Umbilical cord (tissue), 2 donors: Measurements from ENCODE around the gene DNAJB8. TPM values are rescaled to one million over a fixed set of nuclear protein-coding genes. Genes with fewer than 3 reads are reported as not detected.

Experiments
- DNase-seq: peaks from one replicate; pipeline ENCODE4 v3.0.0-alpha.2; 2015; ENCODE audit warnings: low spot score
- total RNA-seq: library from RNA; depleted of rRNA; stranded (reverse); fragments of >200 nt; gene quantifications from one replicate; pipeline ENCODE4 v1.2.3, GENCODE V29; 2014; ENCODE audit warnings: low replicate concordance; ENCODE audit not compliant: insufficient read depth

DNAJB8 gene
- total RNA-seq, 1 donor from 2014 or later, result 0.48 TPM

DNA sequence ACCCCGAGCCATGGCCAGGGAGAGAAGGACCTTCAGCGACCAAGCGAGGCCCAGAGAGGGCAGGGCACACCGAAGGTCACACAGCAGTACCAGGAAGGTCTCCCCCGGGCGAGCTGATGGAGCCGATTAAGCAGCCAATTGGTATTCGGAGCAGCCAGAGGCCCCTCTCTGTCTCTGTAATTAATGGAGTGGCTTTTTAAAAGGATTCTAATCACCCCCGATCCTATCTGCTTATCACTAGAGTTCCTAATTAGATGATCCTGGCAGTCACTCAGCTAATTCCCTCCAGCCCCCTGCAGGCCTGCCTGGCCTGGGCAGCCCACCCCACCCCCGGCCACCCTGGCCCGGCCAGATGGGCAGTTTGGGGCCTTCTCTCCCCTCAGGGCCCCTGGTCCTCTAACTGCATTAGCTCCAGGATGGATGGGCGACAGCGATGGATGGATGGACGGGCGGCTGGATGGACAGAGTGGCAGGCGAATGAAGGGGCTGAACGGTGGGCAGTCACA lies 1.6 kb upstream of the DNAJB8 start:
- DNase-seq, result no peak

DNA sequence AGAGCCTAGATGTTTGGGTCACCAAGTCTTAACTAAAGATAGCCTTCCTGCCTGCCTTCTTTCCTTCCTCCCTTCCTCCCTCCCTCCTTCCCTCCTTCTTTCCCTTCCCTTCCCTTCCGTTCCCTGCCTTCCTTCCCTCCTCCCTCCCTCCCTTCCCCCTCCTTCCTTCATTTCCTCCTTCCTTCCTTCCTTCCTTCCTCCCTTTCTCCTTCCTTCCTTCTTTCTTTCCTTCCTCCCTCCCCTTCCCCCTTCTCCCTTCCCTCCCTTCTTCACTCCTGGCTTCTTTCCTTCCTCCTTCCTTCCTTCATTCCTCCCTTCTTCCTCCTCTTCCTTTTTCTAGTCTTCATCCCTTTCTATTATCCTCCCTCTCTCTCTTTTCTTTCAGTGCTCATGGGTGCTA lies 2.0 kb downstream of the DNAJB8 start:
- no peak for DNase-seq

DNA sequence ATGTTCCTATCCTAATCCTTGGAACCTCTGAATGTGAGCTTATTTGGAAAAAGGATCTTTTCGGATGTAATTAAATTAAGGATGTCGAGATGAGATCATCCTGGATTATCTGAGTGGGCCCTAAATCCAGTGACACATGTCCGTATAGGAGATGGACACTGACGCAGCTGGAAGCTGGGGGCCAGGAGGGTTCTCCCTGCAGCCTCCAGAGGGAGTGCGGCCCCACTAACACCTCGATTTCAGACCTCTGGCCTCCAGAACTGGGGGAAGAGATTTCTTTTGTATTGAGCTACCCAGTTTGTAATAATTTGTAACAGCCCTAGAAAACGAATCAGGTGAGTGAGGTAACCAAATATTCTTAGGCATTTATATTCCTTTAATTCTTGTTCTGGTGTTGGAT lies 2.5 kb downstream of the DNAJB8 start:
- DNase-seq, result no peak

DNA sequence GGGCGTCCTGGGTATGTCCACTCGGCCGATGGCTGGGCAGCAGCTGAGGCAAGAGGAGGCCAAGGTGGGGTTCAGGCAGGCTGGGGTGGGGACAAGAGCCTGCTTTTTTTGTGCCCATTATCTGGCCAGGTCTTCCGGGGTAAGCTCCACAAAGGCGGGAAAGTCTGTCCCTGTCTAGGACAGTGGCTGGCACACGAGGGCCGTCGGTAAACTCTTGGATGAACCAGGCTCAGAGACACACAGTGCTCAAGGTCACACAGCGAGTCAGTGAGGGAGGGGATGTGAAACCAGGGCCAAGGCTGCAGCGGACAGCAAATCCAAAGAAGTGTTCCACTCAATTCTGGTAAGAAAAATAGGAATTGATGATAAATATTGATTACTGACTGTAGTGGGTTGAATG lies 2.9 kb downstream of the DNAJB8 start:
- no peak for DNase-seq

DNA sequence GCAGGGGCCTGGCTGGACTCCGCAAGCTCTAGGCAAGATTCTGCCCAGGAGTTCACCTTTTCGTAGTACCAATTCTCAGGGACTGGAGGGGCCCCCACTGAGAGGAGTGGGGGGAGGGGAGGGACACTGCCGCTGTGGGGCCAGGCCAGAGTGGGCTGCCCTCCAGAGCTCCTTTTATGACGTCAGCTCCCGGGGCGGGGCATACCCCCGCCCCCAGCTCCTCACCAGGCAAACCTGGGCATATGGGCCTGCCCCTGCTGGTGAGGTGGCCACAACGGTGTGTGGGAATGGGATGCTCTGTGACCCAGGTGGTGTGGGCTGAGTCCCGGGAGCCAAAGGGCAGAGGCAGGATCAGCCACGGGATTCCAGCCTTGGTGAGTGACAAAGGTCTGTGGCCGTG lies 3.3 kb downstream of the DNAJB8 start:
- DNase-seq, result no peak

DNA sequence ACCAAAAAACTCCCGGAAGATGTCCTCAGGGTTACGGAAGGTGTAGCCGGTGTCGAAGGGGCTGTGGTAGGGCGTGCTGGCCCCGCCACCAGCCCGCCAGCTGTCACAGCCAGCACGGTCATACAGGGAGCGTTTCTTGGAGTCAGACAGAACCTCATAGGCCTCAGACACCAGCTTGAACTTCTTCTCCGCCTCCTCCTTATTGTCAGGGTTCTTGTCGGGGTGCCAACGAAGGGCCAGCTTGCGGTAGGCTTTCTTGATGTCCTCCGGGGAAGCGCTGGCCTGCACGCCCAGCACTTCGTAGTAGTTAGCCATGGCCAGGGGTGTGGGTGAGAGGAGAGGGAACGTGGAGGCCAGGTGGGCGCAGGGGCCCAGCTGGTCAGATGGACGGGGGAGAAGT lies 3.8 kb downstream of the DNAJB8 start:
- no peak for DNase-seq

DNA sequence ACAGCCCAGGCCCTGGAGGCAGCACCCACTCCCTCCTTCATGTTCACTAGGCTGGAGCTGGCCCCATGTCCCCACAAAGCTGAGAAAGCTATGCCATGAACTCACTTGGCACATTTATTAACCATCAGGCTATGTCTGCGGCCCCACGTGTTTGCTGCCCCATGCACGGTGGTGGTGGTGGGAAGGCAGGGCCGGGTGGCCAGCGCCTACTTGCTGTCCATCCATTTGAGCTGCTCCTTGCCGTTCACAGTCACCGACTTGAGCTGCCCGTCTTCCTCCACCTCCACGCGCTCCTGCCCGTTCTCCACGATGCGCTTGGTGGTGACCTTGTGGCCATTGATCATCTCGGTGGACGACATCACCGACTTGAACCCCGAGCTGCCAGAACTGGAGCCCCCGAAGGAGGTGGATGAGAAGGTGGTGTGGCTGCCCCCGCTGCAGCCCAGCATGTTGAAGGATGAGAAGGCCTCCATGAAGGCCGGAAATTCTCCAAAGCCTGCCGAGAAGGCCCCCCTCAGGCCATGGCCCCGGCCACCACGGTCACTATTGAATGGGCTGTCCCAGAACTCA lies 4.3 kb downstream of the DNAJB8 start:
- DNase-seq, result no peak

DNA sequence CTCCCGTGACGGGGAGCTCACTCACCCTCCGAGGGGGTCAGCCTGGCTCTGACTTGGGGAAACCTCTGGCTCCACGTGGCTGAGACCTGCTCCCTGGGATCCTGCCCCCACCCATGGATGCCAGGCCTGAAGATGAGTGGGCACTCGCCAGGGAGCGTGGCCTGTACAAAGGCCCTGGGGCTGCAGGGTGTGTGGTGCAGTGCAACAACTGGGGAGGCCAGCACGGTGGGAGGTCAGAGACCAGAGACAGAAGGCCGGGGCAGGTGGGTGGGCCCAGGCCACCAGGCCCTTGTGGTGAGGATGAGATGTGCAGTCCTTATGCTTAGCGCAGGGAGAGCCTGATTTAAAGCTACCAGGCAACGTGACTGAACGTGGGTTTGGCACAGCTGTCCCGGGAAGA lies 5.0 kb downstream of the DNAJB8 start:
- no peak for DNase-seq

DNA sequence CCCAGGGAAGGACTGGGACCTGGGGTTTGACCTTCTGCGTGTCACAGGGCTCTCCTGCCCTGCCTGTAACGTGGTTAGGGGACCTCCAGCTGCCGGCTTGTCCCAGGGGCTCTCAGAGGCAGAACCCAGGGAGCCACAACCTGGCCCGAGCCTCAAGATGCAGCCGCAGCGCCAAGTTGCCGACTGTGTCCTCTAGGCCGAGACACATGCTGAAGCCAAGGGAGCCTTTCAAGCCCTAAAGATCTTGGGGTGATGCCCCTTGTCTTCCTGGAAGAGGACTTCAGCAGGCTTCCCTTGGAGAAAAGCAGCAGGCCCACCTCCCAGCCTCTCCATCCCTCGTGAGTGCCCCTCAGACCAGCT lies 7.2 kb downstream of the DNAJB8 start:
- DNase-seq, result no peak

DNA sequence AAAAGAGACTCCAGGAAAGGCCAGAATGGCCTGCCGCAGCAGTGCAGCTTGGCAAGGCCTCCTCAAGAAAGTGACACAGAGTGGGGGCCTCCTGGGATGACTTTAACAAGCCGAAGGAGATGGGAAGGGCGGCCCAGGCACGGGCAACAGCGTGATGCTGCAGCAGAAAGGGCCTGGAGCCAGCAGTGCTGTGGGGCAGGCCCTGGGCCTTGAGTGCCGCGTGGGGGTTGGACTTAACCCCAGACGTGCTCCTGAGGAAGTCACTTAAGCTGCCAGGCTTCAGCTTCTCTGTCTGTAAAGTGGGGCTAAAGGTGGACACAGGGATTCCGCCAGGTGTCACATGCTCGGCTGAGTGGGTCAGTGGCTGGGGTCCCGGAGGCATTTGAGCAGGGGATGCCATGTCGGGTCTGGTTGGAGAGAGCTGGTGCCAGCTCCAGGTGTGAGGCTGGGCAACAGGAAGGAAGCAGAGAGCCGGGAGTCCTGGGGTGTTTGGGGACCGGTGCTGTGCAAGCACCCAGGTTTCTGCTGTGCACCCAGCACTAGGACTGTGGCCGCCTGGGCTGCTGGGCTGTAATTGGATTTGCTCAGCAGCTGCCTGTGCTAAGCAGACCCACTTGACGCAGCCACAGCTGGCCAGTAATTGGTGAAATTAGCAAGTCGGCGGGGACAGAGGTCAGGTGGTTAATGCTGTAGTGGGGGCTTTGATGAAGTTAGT lies 7.8 kb downstream of the DNAJB8 start:
- peak; percentile 39 for DNase-seq

DNA sequence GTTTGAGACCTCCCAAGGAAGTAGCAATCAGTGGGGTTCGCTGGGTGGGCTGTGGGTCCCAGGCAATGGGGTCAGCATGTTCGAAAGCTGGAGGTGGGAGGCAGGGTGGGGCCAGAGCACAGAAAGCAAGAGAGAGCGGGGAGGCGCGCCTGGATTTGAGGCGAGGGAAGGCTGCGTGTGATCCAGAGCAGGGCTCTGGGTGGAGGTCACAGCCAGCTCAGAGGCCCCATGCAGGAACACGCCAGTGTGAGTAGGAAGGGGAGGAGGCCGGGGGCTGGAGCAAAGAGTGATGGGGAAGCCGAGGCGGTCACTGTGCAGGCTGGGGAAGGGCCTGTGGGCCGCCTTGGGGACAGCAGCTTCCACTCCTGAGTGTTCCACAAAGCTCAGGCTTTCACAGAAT lies 8.8 kb downstream of the DNAJB8 start:
- peak; percentile 85 for DNase-seq

DNA sequence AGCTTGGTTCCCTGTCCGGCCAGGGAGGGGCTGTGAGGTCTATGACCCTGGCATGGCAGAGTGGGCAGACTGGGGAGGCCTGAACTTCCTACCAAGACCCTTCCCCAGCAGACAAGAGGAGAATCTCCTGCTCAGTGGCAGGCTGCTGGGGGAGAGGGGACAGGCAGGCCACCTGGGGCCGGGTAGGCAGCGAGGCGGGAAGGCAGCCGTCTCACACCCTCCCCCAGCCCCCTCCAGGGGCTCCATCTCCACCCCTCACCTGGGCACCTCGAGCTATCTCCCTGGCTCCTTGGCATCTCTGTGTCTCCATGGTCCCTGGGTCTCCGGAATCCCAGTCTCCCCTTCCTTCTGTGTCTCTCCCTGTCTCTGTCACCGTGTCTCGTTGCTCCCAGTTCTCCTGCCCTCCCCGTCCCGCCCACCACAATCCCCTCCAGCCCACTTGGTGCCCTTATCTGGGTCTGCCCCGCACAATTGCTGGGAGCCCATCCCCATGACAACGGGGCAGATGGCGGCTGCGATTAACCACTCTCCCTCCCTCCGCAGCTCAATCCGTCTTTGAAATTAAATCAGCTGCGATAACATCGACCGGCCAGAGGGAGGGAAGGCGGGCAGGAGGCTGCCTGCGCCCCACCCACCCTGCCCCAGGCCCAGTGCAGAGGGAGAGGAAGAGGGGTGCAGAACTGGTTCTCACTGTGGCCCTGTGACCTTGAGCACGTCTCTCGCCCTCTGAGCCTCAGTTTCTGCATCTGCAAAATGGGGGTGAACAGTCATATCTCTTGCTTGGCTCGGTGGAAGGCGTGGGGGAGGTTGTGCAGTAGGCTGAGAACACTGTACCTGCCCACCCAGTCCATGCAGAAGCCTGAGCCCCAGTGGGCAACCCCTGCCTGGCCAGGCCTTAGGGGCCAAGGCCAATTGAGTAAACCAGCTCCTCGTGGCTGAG lies 9.6 kb downstream of the DNAJB8 start:
- peak; percentile 40 for DNase-seq

DNA sequence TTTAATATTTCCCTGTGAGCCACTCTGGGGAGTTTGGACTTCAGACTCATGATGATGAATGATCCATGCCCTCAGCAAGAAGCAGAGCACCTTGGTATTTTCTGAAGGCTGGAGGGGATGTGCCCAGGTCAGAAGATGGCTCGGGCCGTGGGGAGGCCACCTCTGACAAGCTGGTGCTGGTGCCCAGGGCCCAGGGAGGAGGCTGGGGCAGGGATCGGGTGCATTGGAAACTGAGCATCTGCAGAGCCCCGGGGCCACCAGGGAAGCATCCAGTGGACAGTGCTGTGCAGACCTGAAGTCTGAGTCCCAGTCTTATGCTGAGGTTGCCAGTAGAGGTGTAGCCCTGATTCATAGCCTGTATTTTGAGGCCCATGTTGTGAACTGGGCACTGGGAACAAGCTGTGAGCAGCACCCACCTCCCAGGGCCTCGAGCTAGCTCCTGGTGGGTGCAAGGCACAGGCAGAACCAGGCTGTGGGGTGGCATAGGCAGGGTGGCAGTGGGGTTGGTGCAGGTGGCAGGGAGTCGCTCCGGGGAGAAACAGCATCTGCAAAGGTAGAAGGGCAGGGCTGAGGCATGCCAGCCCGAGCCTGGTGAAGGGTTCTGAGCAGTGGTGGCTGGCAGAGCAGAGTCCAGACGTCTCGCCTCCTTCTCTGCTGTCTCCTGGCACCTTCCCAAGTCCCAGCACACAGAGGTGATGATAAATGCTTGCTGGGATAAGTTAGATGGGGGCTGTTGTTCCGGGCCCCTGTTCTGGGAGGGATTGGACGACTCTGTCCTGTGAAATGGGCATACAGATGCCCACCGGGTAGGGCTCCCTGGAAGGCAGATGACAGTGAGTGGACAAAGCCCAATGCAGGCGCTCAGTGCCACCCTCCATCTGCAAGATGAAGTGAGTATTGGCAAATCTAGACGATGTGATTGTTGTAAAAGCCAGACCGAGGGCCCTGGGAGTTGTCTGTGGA lies 10.6 kb downstream of the DNAJB8 start:
- DNase-seq, result no peak

DNA sequence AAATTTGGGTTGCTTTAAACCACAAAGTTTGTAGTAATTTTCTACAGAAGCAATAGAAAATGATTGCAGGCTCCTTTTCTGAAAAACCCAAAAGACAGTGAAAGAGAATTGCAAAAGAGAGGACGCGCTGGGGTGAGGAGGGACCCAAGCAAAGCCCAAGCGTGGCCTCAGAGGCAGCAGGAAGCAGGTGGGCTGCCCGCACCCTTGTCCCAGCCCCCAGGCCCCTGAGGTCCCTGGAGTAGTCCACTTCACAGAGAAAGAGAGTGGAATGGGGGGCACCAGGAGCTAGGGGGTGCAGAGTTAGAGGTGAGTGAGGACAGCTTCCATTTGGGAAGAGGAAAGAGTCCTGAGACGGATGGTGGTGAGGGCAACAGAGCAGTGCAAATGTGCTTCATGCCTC lies 11.6 kb downstream of the DNAJB8 start:
- DNase-seq, result no peak

DNA sequence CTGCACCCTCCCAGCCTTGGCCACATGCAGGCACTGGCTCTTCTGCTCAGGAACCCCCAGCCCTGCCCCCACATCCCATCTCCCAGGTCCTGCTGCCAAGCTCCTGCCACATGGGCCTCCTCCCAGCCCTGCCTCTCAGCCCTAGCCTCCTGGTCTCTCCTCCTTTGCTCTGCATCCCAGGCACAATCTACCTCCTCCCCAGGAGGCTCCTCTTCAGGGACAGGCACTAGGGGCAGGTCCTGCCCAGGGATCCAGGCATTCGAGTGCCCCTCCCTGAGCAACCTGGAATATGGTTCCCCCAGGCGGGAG lies 12.4 kb downstream of the DNAJB8 start:
- no peak for DNase-seq

DNA sequence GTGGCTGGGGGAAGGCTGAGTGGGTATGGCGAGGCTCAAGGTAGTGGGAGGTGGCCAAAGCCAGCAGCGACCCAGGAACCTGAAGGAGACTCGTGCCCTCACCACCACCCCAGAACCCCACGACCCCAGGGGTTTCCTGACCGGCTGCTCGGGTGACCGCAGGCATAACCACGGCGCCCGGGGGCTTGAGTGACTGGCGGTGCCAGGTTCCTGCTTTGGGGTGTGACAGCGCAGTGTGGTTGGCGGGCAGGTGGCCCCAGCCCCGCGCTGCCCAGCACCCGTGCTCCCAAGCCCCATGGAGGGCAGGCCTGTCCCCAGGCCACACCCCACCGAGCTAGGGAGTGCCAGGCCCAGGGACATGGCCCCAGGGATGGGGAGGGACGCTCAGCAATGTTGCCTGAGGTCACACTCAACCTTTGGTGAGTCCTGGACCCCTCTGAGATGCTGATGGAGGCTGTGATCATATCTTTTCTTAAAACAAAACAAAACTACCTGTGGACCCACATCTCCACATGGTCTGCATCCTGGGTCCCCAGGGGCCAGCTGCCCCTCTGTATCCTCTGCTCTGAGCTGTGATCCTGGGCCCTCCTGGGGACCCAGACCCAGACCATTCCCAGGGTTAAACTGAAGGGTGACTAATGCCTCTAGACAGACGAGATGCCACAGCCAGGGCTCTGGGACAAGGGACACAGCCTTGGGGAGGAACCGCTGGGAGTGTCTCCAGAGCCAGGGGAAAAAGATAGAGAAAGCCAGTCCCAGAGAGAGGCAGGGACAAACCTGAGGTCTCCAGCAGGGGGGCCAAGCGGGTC lies 13.0 kb downstream of the DNAJB8 start:
- no peak for DNase-seq

DNA sequence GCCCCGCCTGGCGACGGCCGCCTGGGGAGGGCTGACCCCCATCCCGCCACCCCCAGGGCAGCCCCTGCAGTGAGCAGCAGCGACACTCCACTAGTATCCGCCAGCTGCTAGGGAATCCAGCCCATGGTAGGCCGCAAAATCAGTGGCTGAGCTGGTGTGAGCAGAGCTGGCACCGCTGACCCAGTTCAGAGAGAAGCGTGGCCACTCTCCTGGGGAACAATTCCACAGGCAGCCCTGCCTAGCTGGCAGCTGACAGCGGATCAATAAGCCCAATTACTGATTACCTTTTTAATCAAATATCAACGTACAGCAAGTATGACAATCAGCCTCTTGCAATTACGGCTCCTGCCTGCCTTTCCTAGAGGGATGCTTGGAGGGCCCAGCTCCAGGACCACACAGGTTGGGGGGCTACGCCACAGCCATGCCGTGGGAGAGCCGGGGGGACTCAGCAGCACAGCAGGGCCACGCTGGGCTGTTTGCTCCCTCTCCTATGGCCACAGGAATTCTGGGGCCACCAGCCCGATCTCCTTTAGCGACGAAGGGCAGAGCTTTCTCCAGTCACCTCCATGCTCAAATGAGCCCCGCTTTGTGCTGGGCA lies 13.9 kb downstream of the DNAJB8 start:
- no peak for DNase-seq

DNA sequence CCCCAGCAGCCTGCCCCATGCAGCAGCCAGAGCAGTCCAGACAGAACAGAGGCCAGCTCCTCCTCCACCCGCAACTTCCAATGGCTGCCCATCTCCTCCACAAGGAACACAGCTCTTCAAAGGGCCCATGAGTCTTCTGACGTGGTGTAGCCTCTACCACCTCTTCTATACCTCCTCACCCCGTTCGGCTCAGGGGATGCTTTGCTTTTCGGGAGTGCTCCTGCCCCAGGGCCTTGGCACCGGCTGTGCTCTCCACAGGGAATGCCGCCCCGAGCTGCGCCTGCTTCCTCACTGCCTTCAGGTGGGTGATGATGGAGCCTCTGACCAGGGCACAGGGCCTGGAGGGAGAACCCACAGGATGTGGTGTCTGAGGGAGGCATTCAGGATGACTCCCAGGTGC lies 14.6 kb downstream of the DNAJB8 start:
- peak; percentile 30 for DNase-seq

DNA sequence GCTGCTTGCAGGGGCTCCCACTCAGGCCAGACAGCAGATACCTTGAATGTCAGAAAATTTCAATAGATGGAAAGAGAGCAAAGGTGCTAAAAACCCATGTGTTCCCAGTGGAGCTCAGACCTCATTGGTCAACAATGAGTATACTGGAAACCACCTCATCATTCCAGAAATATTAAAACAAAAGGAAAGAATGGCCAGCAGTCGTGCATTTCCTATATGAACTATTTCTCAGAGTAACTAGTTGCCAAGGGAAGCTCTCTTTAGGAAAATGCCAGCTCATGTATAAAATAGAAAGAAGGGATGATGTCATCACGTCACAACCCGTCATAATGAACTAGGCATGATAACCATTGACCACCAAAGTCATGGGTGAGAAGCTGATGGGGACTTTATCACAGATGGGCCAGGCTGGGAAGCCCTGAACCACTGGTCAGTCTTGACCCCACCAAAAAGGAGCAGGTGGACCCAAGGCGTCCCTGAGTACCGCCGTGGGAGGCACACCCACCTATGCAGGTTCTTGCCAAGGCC lies 17.5 kb downstream of the DNAJB8 start:
- no peak for DNase-seq

DNA sequence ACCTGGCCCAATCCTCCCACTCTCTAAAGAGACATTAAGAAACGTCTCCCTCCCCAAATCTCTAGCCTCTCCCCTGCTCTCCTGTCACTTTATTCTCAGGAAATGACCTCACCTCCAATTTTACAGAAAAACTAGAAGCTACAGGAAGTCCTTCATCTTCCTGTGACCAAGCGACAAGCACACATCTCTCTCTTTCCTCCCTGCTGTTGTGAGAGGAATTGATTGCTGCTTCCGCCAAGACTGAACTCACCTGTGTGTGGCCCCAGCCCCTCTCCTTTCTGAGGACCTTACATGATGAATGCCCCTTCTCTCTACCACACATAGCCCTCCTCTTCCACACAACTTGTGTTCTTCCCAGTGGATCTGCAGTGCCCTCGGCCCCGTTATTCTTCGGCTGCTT lies 18.2 kb downstream of the DNAJB8 start:
- DNase-seq, result no peak
